ENCODE measurements around the gene EFCAB7.
A peak's percentile ranks its signal among the peaks of the same experiment; 100 is the strongest.

Gene EFCAB7

GRCh38 chr1:63534406-63534805 is 11.1 kb downstream of the EFCAB7 start:
- no peak overlapping the region for H3K4me3 ChIP-seq
- H3K36me3 ChIP-seq (ENCODE audit: insufficient read depth, low read length), result peaks cover 36% of the 10 kb centered on the region
- TF ChIP-seq POLR2AphosphoS5 (IDR thresholded peaks at IDR 0.05; ENCODE audit: borderline replicate concordance, low read depth, low read length) (no peak), EZH2 (IDR thresholded peaks at IDR 0.05) (no peak), FOXP2 (optimal IDR thresholded peaks at IDR 0.05; ENCODE audit: control extremely low read depth, extremely low read length, insufficient read depth) (no peak)
- no peak overlapping the region for H3K9ac ChIP-seq (ENCODE audit: insufficient read length)
- DNase-seq (ENCODE audit: low read depth, low spot score), result no peak
- H3K9me3 ChIP-seq (ENCODE audit: low read depth, low read length), result no peaks in the 10 kb centered on the region
- no peak overlapping the region for H3K27ac ChIP-seq

GRCh38 chr1:63537006-63537405 is 13.7 kb downstream of the EFCAB7 start:
- H3K4me3 ChIP-seq, result no peak overlapping the region
- no peak overlapping the region for H3K9ac ChIP-seq (ENCODE audit: insufficient read length)
- peaks cover 27% of the 10 kb centered on the region for H3K36me3 ChIP-seq (ENCODE audit: insufficient read depth, low read length)
- no peaks in the 10 kb centered on the region for H3K9me3 ChIP-seq (ENCODE audit: low read depth, low read length)
- TF ChIP-seq FOXP2 (optimal IDR thresholded peaks at IDR 0.05; ENCODE audit: control extremely low read depth, extremely low read length, insufficient read depth) (no peak), EZH2 (IDR thresholded peaks at IDR 0.05) (no peak), POLR2AphosphoS5 (IDR thresholded peaks at IDR 0.05; ENCODE audit: borderline replicate concordance, low read depth, low read length) (no peak)
- no peak for DNase-seq (ENCODE audit: low read depth, low spot score)
- H3K27ac ChIP-seq, result no peak overlapping the region

GRCh38 chr1:63537940-63538339 is 14.6 kb downstream of the EFCAB7 start:
- no peak overlapping the region for H3K9ac ChIP-seq (ENCODE audit: insufficient read length)
- no peak for TF ChIP-seq POLR2AphosphoS5 (IDR thresholded peaks at IDR 0.05; ENCODE audit: borderline replicate concordance, low read depth, low read length)
- H3K36me3 ChIP-seq (ENCODE audit: insufficient read depth, low read length), result peaks cover 29% of the 10 kb centered on the region
- H3K4me3 ChIP-seq, result no peak overlapping the region
- no peak overlapping the region for H3K27ac ChIP-seq
- peak; percentile 26 for DNase-seq (ENCODE audit: low read depth, low spot score)
- H3K9me3 ChIP-seq (ENCODE audit: low read depth, low read length), result no peaks in the 10 kb centered on the region; the same call in 1 of the 2 replicates

GRCh38 chr1:63545780-63546179 is 22.5 kb downstream of the EFCAB7 start:
- Histone ChIP-seq H3K9me3 (ENCODE audit: low read depth, low read length) (no peaks in the 10 kb centered on the region; the same call in 1 of the 2 replicates), H3K9ac (ENCODE audit: insufficient read length) (no peak overlapping the region), H3K4me3 (no peak overlapping the region), H3K36me3 (ENCODE audit: insufficient read depth, low read length) (peaks cover 22% of the 10 kb centered on the region), H3K27ac (no peak overlapping the region)
- TF ChIP-seq FOXP2 (optimal IDR thresholded peaks at IDR 0.05; ENCODE audit: control extremely low read depth, extremely low read length, insufficient read depth) (no peak), EZH2 (IDR thresholded peaks at IDR 0.05) (no peak), POLR2AphosphoS5 (IDR thresholded peaks at IDR 0.05; ENCODE audit: borderline replicate concordance, low read depth, low read length) (no peak)
- no peak for DNase-seq (ENCODE audit: low read depth, low spot score)

- no peak for TF ChIP-seq POLR2AphosphoS5 (IDR thresholded peaks at IDR 0.05; ENCODE audit: borderline replicate concordance, low read depth, low read length)
- TF ChIP-seq EZH2 (IDR thresholded peaks at IDR 0.05), result no peak
- no peak for TF ChIP-seq FOXP2 (optimal IDR thresholded peaks at IDR 0.05; ENCODE audit: control extremely low read depth, extremely low read length, insufficient read depth)
- Histone ChIP-seq H3K9me3 (ENCODE audit: low read depth, low read length) (no peaks in the 10 kb centered on the region), H3K36me3 (ENCODE audit: insufficient read depth, low read length) (peaks cover 10% of the 10 kb centered on the region), H3K4me3 (no peak overlapping the region), H3K27ac (no peak overlapping the region), H3K9ac (ENCODE audit: insufficient read length) (no peak overlapping the region)
- DNase-seq (ENCODE audit: low read depth, low spot score), result no peak
These were observed 24.4 kb downstream of the EFCAB7 start for GRCh38 chr1:63547621-63548294.

GRCh38 chr1:63548303-63548702 is 25.0 kb downstream of the EFCAB7 start:
- H3K9me3 ChIP-seq (ENCODE audit: low read depth, low read length), result no peaks in the 10 kb centered on the region
- H3K27ac ChIP-seq, result no peak overlapping the region
- no peak for DNase-seq (ENCODE audit: low read depth, low spot score)

GRCh38 chr1:63548877-63549276 is 25.6 kb downstream of the EFCAB7 start:
- Histone ChIP-seq H3K4me3 (no peak overlapping the region), H3K27ac (no peak overlapping the region), H3K9ac (ENCODE audit: insufficient read length) (no peak overlapping the region), H3K9me3 (ENCODE audit: low read depth, low read length) (no peaks in the 10 kb centered on the region), H3K36me3 (ENCODE audit: insufficient read depth, low read length) (peaks cover 6% of the 10 kb centered on the region)
- TF ChIP-seq POLR2AphosphoS5 (IDR thresholded peaks at IDR 0.05; ENCODE audit: borderline replicate concordance, low read depth, low read length) (no peak), EZH2 (IDR thresholded peaks at IDR 0.05) (no peak), FOXP2 (optimal IDR thresholded peaks at IDR 0.05; ENCODE audit: control extremely low read depth, extremely low read length, insufficient read depth) (no peak)
- no peak for DNase-seq (ENCODE audit: low read depth, low spot score)

More at GRCh38 chr1:63548303-63548702, 25.0 kb downstream of the EFCAB7 start:
- no peak overlapping the region for H3K4me3 ChIP-seq
- no peak overlapping the region for H3K9ac ChIP-seq (ENCODE audit: insufficient read length)
- TF ChIP-seq FOXP2 (optimal IDR thresholded peaks at IDR 0.05; ENCODE audit: control extremely low read depth, extremely low read length, insufficient read depth), result no peak
- TF ChIP-seq EZH2 (IDR thresholded peaks at IDR 0.05), result no peak
- TF ChIP-seq POLR2AphosphoS5 (IDR thresholded peaks at IDR 0.05; ENCODE audit: borderline replicate concordance, low read depth, low read length), result no peak
- H3K36me3 ChIP-seq (ENCODE audit: insufficient read depth, low read length), result peaks cover 6% of the 10 kb centered on the region

- TF ChIP-seq POLR2AphosphoS5 (IDR thresholded peaks at IDR 0.05; ENCODE audit: borderline replicate concordance, low read depth, low read length), result no peak
- no peak for TF ChIP-seq FOXP2 (optimal IDR thresholded peaks at IDR 0.05; ENCODE audit: control extremely low read depth, extremely low read length, insufficient read depth)
- TF ChIP-seq EZH2 (IDR thresholded peaks at IDR 0.05), result no peak
- no peak overlapping the region for H3K9ac ChIP-seq (ENCODE audit: insufficient read length)
- no peak overlapping the region for H3K27ac ChIP-seq
- H3K36me3 ChIP-seq (ENCODE audit: insufficient read depth, low read length), result no peaks in the 10 kb centered on the region
- no peak overlapping the region for H3K4me3 ChIP-seq
- no peak for DNase-seq (ENCODE audit: low read depth, low spot score)
- H3K9me3 ChIP-seq (ENCODE audit: low read depth, low read length), result no peaks in the 10 kb centered on the region
These were observed 32.2 kb downstream of the EFCAB7 start for GRCh38 chr1:63555480-63555879.

Data from SK-N-MC (cell line).